H1 (cell line): ENCODE data around the gene LRP11. TPM values are rescaled to one million over a fixed set of nuclear protein-coding genes. Genes with fewer than 3 reads are reported as not detected.

ENCODE experiments used
- CTCF ChIA-PET: fragments of 300-600 bp; sonication (Branson Sonifier 250); formaldehyde crosslinking; loops from one replicate; lab custom pipeline; 2021; ENCODE audit not compliant: partially characterized antibody; lab: Charles Lee
- POLR2A ChIA-PET: fragments of 300-600 bp; sonication (Branson Sonifier 250); formaldehyde crosslinking; loops from one replicate; lab custom pipeline; 2021; ENCODE audit warnings: inconsistent platforms; ENCODE audit not compliant: partially characterized antibody; lab: Charles Lee
- DNase-seq, 2 experiments: peaks; one replicate each; pipeline versions ENCODE4 v3.0.0 to v3.0.0-alpha.2; 2010 to 2022; ENCODE audit warnings: low spot score in 2 of 2, low read depth in 1 of 2, mixed read lengths in 1 of 2
- FAIRE-seq: peaks from 2 replicates; lab custom pipeline; 2011; peaks lifted over from hg19 to GRCh38; lab: Jason Lieb, UNC
- H2AFZ ChIP-seq: 2 replicates; pipeline ENCODE4 v1.8.1; 2012; ENCODE audit warnings: low read length, inconsistent platforms
- H2AK5ac ChIP-seq: 2 replicates; pipeline ENCODE4 v1.6.1; 2013; ENCODE audit warnings: low read depth, low read length
- H2BK120ac ChIP-seq: replicated peaks from 2 replicates; pipeline ENCODE3; 2013; ENCODE audit warnings: low read depth, low read length, inconsistent platforms
- H2BK12ac ChIP-seq: 2 replicates; pipeline ENCODE4 v1.6.1; 2013; ENCODE audit warnings: low read depth, low read length
- H2BK15ac ChIP-seq: 2 replicates; pipeline ENCODE4 v1.6.1; 2013; ENCODE audit warnings: low read length
- H2BK20ac ChIP-seq: 2 replicates; pipeline ENCODE4 v1.6.1; 2013; ENCODE audit warnings: low read length
- H2BK5ac ChIP-seq: 2 replicates; pipeline ENCODE4 v1.6.1; 2013; ENCODE audit warnings: low read depth, low read length
- H3K14ac ChIP-seq: 2 replicates; pipeline ENCODE4 v1.6.1; 2013; ENCODE audit warnings: inconsistent platforms; ENCODE audit not compliant: insufficient read length
- H3K18ac ChIP-seq: 2 replicates; pipeline ENCODE4 v1.6.1; 2013; ENCODE audit warnings: low read length; ENCODE audit errors: extremely low read depth
- H3K23ac ChIP-seq: 2 replicates; pipeline ENCODE4 v1.6.1; 2013; ENCODE audit warnings: inconsistent platforms; ENCODE audit not compliant: insufficient read length
- H3K23me2 ChIP-seq: 2 replicates; pipeline ENCODE4 v1.6.1; 2013; ENCODE audit warnings: low read depth, low read length
- H3K27ac ChIP-seq: 2 replicates; pipeline ENCODE4 v1.6.1; 2011; ENCODE audit warnings: low read depth, low read length, inconsistent platforms
- H3K27me3 ChIP-seq, 4 experiments: replicated peaks in 1 of 4; 1 replicate in 1 of 4; 2 replicates in 3 of 4; pipeline versions ENCODE4 v1.6.1 to v1.8.1; 2011 to 2013; ENCODE audit warnings: low read length in 3 of 4, mild to moderate bottlenecking in 3 of 4, inconsistent platforms in 2 of 4, mixed read lengths in 2 of 4, moderate library complexity in 1 of 4; ENCODE audit not compliant: control insufficient read depth in 3 of 4, insufficient read depth in 3 of 4; ENCODE audit errors: extremely low read depth in 1 of 4
- H3K36me3 ChIP-seq, 4 experiments: 2 replicates each; pipeline versions ENCODE4 v1.6.1 to v1.8.1; 2011 to 2013; ENCODE audit warnings: mild to moderate bottlenecking in 4 of 4, low read length in 3 of 4, moderate library complexity in 2 of 4, control low read depth in 1 of 4, inconsistent platforms in 1 of 4; ENCODE audit not compliant: insufficient read depth in 4 of 4, control insufficient read depth in 2 of 4
- H3K4ac ChIP-seq: replicated peaks from 2 replicates; pipeline ENCODE3; 2013; ENCODE audit warnings: low read length, low read depth, mixed read lengths, inconsistent platforms; ENCODE audit not compliant: insufficient read length
- H3K4me1 ChIP-seq, 4 experiments: replicated peaks in 1 of 4; 1 replicate in 1 of 4; 2 replicates in 3 of 4; pipeline versions ENCODE4 v1.6.1 to v1.8.1; 2011 to 2013; ENCODE audit warnings: low read length in 3 of 4, inconsistent platforms in 2 of 4, mixed read lengths in 1 of 4; ENCODE audit not compliant: insufficient read depth in 4 of 4, control insufficient read depth in 3 of 4
- H3K4me2 ChIP-seq, 2 experiments: 2 replicates each; pipeline versions ENCODE4 v1.6.1 to v1.8.1; 2011 to 2013; ENCODE audit warnings: low read depth in 2 of 2, low read length in 2 of 2, control low read depth in 1 of 2, inconsistent platforms in 1 of 2, mild to moderate bottlenecking in 1 of 2; ENCODE audit not compliant: insufficient read depth in 1 of 2
- H3K4me3 ChIP-seq, 4 experiments: fragments of 200-600, 300-600 bp in 1 of 4; sonication (generic), shearing (Covaris generic), sonication (Bioruptor Twin) in 1 of 4; 2 replicates each; pipeline versions ENCODE4 v1.5.1 to v1.8.1; 2011 to 2016; ENCODE audit warnings: low read length in 4 of 4, low read depth in 3 of 4, control low read depth in 2 of 4, inconsistent platforms in 2 of 4, mild to moderate bottlenecking in 2 of 4, mixed read lengths in 1 of 4, moderate library complexity in 1 of 4; ENCODE audit not compliant: insufficient read depth in 2 of 4; ENCODE audit errors: extremely low read depth in 1 of 4
- H3K56ac ChIP-seq: replicated peaks from 2 replicates; pipeline ENCODE3; 2013; ENCODE audit warnings: low read depth, mild to moderate bottlenecking, mixed read lengths, low read length, inconsistent platforms; ENCODE audit not compliant: insufficient read length
- H3K79me1 ChIP-seq: 2 replicates; pipeline ENCODE4 v1.6.1; 2013; ENCODE audit warnings: low read depth, low read length, control low read depth
- H3K79me2 ChIP-seq, 2 experiments: 2 replicates each; pipeline versions ENCODE4 v1.6.1 to v1.8.1; 2012 to 2013; ENCODE audit warnings: low read length in 2 of 2, mild to moderate bottlenecking in 2 of 2, inconsistent platforms in 1 of 2; ENCODE audit not compliant: insufficient read depth in 2 of 2, control insufficient read depth in 1 of 2
- H3K9ac ChIP-seq, 4 experiments: replicated peaks in 1 of 4; 1 replicate in 1 of 4; 2 replicates in 3 of 4; pipeline versions ENCODE4 v1.6.1 to v1.8.1; 2011 to 2013; ENCODE audit warnings: low read depth in 3 of 4, low read length in 3 of 4, control low read depth in 2 of 4, mild to moderate bottlenecking in 2 of 4, moderate library complexity in 2 of 4, inconsistent platforms in 1 of 4; ENCODE audit errors: extremely low read depth in 1 of 4
- H3K9me3 ChIP-seq, 2 experiments: 2 replicates each; pipeline versions ENCODE4 v1.6.1 to v1.8.1; 2012 to 2013; ENCODE audit warnings: mild to moderate bottlenecking in 2 of 2, moderate library complexity in 2 of 2, control low read depth in 1 of 2, inconsistent platforms in 1 of 2, low read depth in 1 of 2, low read length in 1 of 2, mixed read lengths in 1 of 2; ENCODE audit not compliant: insufficient read depth in 2 of 2
- H4K20me1 ChIP-seq, 2 experiments: replicated peaks in 1 of 2; 2 replicates each; pipeline versions ENCODE3 to v1.8.1; 2011 to 2013; ENCODE audit warnings: inconsistent platforms in 2 of 2, low read length in 2 of 2, mild to moderate bottlenecking in 1 of 2; ENCODE audit not compliant: insufficient read depth in 2 of 2, control insufficient read depth in 1 of 2
- H4K5ac ChIP-seq: 2 replicates; pipeline ENCODE4 v1.6.1; 2013; ENCODE audit warnings: low read length, low read depth, mixed read lengths, inconsistent platforms; ENCODE audit not compliant: insufficient read length
- H4K8ac ChIP-seq: 2 replicates; pipeline ENCODE4 v1.8.0; 2013; ENCODE audit warnings: mild to moderate bottlenecking, moderate library complexity, low read length, inconsistent platforms; ENCODE audit not compliant: insufficient read depth; ENCODE audit errors: extremely low read depth
- H4K91ac ChIP-seq: replicated peaks from 2 replicates; pipeline ENCODE3; 2013; ENCODE audit warnings: low read length, mixed read lengths, inconsistent platforms; ENCODE audit not compliant: insufficient read length
- POU5F1 ChIP-seq: IDR thresholded peaks from 2 replicates; pipeline ENCODE4 v1.6.1; 2011; ENCODE audit warnings: low read depth, mild to moderate bottlenecking, low read length, moderate library complexity
- SP1 ChIP-seq: IDR thresholded peaks from 2 replicates; pipeline ENCODE4 v1.6.1; 2011; ENCODE audit warnings: low read depth, low read length
- SP4 ChIP-seq: IDR thresholded peaks from 2 replicates; pipeline ENCODE4 v1.6.1; 2012; ENCODE audit warnings: low read length, inconsistent platforms
- SUZ12 ChIP-seq: fragments of 200-600 bp; sonication (generic); IDR thresholded peaks from 2 replicates; pipeline ENCODE4 v1.6.1; 2012; ENCODE audit warnings: mild to moderate bottlenecking, inconsistent platforms, low read length, moderate library complexity, mixed read lengths
- TAF1 ChIP-seq: IDR thresholded peaks from 2 replicates; pipeline ENCODE4 v1.6.1; 2011; ENCODE audit warnings: mild to moderate bottlenecking, low read depth, low read length
- TCF12 ChIP-seq: IDR thresholded peaks from 2 replicates; pipeline ENCODE4 v1.6.1; 2011; ENCODE audit warnings: low read depth, mild to moderate bottlenecking, low read length
- WGBS, 2 experiments: shearing (Covaris generic) in 1 of 2; methylation state at CpG; one replicate each; pipeline versions ENCODE4 v1.1.6 to v1.1.7; 2013 to 2015; ENCODE audit warnings: low lambda C conversion rate in 2 of 2, mixed read lengths in 2 of 2, inconsistent platforms in 1 of 2, low coverage in 1 of 2, missing lambda C conversion rate in 1 of 2; ENCODE audit not compliant: insufficient replicate concordance in 2 of 2, insufficient coverage in 1 of 2, insufficient read length in 1 of 2; ENCODE audit errors: extremely low coverage in 1 of 2, missing lambda C conversion rate in 1 of 2; 5-methylcytosine and 5-hydroxymethylcytosine counted together
- polyA plus RNA-seq, 7 experiments: library from polyadenylated mRNA; depleted of rRNA in 3 of 7; stranded (reverse) in 5 of 7; unstranded in 2 of 7; fragments of >200 nt in 5 of 7; fragments of 200-250 nt in 2 of 7; gene quantifications; 1 replicate in 5 of 7; 2 replicates in 1 of 7; 4 replicates in 1 of 7; pipeline versions ENCODE4 v1.2.1 to v1.2.3, GENCODE V29; 2011 to 2013; ENCODE audit warnings: missing spikeins in 2 of 7, mixed read lengths in 2 of 7
- total RNA-seq: library from RNA; stranded (reverse); fragmentation: NEBNext Ultra II Directional; extraction: Animal tissue kit (Norgen Biotek cat#: 25700); gene quantifications from 2 replicates; pipeline ENCODE4 v1.2.1, GENCODE V29; 2021

LRP11 gene
- total and polyA plus RNA-seq, 2 of the 8 experiments (the other 6 are each of a cell fraction or from before 2014, with no cell fraction given): 11.0 to 20.0 TPM

- TF ChIP-seq SUZ12: no peak
- TF ChIP-seq POU5F1: no peak
- TF ChIP-seq TAF1: no peak
- TF ChIP-seq TCF12: no peak
- TF ChIP-seq SP4: no peak
- TF ChIP-seq SP1: no peak
- POLR2A ChIA-PET: interaction anchor here (0.8 kb wide), 1 partner anchor 8 kb away, joined by 3 read pairs; no protein-coding TSS in a partner anchor
- FAIRE-seq: no peak
These were observed 33.3 kb downstream of the LRP11 start for GRCh38 chr6:149830731-149831307.

More at GRCh38 chr6:149830731-149831307, 33.3 kb downstream of the LRP11 start:
- Histone ChIP-seq H2BK12ac (no peak overlapping the region), H3K4me2 (no peak overlapping the region), H3K79me1 (no peaks in the 10 kb centered on the region), H3K4me1 (no peaks in the 10 kb centered on the region), H3K9ac (no peak overlapping the region), H4K20me1 (no peaks in the 10 kb centered on the region), H4K5ac (no peak overlapping the region), H3K27me3 (no peaks in the 10 kb centered on the region), H3K36me3 (no peaks in the 10 kb centered on the region; a peak in 1 of 8 replicates), H3K18ac (no peak overlapping the region), H3K23ac (no peak overlapping the region), H2BK20ac (no peak overlapping the region), H3K79me2 (no peaks in the 10 kb centered on the region), H3K56ac (no peak overlapping the region), H2BK120ac (no peak overlapping the region), H2BK5ac (no peak overlapping the region), H3K23me2 (no peaks in the 10 kb centered on the region), H2AFZ (no peak overlapping the region), H3K9me3 (no peaks in the 10 kb centered on the region), H3K4ac (no peak overlapping the region), H4K8ac (no peak overlapping the region), H3K4me3 (no peak overlapping the region), H3K14ac (no peak overlapping the region), H4K91ac (no peak overlapping the region), H3K27ac (no peak overlapping the region), H2AK5ac (no peak overlapping the region), H2BK15ac (no peak overlapping the region)
- 93% methylated on average over 7 of the region's 7 CpGs; no CpG with 5 or more reads in 1 of the 2 experiments for WGBS, 2 experiments
- no peak for DNase-seq
- CTCF ChIA-PET: interaction anchor here (0.8 to 17.8 kb wide), 10 partner anchors 7 to 187 kb away, joined by 3 to 195 read pairs (median 4); partner anchors contain the start of gene RAET1E
